Ammon's horn (tissue), 1 donor: Measurements from ENCODE around the gene MYMX.
A peak's percentile ranks its signal among the peaks of the same experiment; 100 is the strongest.

Experiments
- DNase-seq: peaks from one replicate; pipeline ENCODE4 v3.0.0-alpha.2; 2016; ENCODE audit warnings: low spot score

MYMX gene

DNA sequence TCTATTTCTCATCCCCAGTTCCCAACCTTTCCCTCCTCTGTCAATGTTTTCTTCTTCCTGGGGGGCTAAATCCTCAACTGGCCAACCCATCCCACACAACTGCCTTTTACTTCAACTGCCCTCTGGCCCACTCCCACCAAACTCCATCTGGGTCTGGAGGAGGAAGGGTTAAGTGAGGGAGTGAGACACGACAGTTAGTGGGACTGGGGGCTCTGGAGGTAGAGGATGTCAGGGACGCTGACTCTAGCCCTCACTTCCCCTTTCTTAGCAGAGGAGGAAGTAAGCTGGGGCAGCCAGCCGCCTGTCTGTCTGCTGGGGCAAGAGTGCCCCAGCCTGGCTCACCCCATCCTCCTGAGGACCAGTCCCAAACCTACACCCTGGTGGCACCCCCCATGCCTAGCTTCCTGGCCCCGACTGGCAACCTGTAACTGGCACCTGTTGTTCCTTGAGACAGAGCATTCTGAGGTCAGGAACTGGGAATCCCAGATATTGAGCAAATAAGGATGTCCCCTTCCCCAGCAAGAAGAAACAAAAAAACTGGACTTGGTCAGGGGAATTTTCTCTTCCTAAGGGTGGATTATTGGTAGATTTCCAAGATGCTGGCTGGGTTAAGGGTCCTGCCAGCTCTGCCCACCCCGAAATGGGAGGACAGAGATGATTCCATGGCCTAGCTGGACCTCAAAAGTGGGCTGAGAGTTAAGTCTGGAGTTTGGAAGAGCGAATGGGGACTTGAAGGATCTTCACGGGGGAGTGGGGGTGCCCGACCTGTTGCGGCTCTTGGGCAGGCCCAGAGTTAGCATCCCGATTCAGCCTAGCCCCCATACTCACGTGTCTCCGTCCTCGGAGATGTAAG is 47.7 kb downstream of the MYMX start:
- DNase-seq, result peak; percentile 65

DNA sequence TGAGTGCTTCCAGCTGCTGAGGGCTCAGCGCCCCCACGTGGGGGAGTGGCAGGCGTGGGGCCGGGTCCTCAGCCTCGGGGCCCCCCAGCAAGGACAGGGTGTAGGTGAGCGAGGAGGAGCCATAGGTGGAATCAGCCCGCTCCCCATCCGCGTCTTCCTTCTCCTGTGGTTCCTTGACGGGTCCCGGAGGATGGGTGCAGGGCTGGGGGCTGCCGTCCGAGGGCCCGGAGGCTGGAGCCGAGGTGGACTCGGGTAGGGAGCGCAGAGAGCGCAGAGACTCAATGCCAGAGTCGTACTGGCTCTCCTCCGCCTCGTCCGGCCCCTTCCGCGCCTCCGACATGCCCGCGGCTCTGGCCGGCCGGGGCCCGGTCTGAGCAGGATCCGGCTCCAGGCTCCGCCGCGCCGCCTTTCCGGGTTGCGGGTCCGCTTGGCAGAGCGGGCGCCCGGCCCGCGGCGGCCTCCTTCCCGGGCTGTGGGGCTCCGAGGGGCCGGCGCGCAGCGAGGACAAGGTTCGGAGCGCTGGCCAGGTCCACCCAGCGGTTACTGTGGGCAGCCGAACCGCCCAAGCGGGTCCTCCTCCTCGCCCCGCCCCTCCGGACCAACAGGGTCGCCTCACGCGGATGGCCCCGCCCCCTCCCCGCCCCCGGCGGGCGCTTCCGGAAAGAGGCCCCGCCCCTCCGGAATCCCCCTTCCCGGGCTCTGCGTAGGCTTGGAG is 48.4 kb downstream of the MYMX start, which contains the start of gene NFKBIE:
Gene NFKBIE (minus strand): TSS at position 545 of the 715 bp plus-strand sequence. CDS start 205 bp downstream, at position 340.
- DNase-seq, result peak; percentile 95

- DNase-seq, result no peak
Measured at GRCh38 chr6:44265722-44266233, 49.1 kb downstream of the MYMX start.

DNA sequence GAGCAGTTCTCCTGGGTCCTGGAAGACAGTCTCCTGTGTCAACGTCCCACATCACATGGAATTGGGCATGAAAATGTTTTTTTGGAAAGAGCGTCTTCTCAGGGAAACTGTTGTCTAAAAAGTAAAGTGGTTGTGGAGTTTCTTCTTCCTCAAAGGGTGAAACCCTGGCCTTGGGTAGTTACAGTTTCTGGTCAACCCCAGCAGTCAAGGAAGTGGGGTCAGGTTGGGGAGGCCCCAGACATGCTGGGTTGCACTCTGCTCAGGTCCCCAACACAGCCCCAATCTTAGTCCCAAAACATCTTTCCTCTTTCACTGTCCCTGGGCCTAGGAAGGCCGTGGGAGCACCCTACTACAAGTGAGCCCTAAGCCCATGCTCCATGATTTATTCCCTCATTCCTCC is 49.6 kb downstream of the MYMX start:
- no peak for DNase-seq

DNA sequence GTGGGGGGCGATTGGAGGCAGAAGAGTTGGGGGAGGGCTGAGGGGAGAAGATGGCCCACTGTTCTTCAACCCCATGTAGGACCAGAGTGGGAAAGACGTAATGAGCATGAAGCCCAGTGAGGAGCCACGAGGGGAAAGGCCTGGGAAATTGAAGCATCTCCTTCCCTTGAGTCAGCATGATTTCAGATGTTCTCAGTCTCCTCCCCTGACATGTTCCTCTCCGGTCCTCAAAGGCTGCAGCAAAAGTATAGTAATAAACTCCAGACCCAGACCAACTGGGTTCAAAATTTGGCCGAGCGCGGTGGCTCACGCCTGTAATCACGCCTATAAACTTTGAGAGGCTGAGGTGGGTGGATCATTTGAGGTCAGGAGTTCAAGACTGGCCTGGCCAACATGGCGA is 50.5 kb downstream of the MYMX start:
- no peak for DNase-seq
